ENCODE data around the gene TMEM156.

GRCh38 chr4:39020130-39020529 is 12.1 kb downstream of the TMEM156 start:
- TF ChIP-seq POLR2AphosphoS5 (IDR thresholded peaks at IDR 0.05; ENCODE audit: low read depth, low read length) (no peak), POLR2A (IDR thresholded peaks at IDR 0.05; ENCODE audit: low read depth, low read length) (no peak)

Measured in GM12892 (cell line).